Measurements from ENCODE around the gene AGPAT3.

Gene AGPAT3

DNA sequence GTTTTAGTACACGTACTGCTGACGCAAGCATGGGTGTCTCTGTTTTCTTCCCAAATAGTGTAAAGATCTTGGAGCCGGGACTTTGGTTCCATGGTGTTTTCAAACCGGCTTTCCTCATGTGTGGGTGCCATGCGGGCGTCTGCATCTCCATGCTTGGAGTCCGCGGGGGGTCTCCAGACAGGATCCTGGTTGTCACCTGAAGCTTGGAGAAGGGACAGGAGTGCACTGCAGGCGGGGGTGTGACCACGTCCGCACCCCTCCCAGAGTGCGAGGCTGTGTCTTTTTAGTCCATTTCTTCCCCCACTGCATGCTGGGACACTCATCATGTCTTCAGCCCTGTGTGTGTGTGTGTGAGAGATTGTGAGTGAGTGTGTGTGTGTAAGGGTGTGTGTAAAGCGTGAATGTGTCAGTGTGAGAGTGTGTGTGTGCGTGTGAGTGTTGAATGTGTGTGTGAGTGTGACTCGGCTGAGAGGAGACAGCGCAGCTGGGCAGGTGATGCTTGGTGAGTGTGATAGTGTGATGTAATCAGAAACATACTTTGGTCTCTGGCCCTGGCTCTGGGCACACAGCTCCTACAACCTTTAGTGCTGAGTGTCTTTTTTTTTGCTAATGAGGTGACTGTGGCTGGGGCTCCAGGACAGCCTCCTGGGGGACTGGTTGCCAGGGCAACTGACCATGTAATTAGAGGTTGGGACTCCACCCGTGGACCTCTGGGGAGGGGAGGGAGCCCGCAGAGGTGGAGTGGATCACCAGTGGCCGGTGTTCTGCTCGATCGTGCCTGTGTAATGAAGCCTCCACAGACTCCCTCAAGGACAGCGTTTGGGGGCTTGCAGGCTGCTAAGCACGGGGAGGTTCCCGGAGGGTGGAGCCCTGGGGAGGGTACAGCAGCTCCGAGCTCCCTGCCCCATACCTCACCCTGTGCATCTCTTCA, 55.1 kb downstream of the AGPAT3 start:
- in situ Hi-C loops (cut with MboI; ENCODE audit: low sequenced_read_pairs): no loop called here

DNA sequence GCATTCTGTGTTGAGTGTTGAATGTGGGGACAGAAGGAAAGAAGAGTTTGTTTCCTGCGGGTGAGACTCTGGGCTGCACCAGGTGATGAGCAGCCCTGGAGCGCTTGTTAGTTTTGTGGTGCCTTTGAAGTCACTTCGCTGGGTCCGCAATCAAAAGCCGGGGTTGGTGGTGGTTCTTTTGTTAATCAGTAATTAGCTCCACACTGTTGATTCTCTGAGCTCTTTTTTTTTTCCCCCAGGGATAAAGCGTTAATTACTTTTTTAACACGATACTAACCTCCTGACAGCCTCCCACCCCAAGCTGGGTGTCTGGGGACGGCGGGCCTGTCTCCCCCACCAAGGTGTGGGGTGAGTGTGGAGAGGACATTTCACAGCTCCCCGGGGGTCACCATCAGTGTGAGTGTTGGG, 56.6 kb downstream of the AGPAT3 start:
- in situ Hi-C loops (cut with MboI; ENCODE audit: low sequenced_read_pairs): no loop called here

DNA sequence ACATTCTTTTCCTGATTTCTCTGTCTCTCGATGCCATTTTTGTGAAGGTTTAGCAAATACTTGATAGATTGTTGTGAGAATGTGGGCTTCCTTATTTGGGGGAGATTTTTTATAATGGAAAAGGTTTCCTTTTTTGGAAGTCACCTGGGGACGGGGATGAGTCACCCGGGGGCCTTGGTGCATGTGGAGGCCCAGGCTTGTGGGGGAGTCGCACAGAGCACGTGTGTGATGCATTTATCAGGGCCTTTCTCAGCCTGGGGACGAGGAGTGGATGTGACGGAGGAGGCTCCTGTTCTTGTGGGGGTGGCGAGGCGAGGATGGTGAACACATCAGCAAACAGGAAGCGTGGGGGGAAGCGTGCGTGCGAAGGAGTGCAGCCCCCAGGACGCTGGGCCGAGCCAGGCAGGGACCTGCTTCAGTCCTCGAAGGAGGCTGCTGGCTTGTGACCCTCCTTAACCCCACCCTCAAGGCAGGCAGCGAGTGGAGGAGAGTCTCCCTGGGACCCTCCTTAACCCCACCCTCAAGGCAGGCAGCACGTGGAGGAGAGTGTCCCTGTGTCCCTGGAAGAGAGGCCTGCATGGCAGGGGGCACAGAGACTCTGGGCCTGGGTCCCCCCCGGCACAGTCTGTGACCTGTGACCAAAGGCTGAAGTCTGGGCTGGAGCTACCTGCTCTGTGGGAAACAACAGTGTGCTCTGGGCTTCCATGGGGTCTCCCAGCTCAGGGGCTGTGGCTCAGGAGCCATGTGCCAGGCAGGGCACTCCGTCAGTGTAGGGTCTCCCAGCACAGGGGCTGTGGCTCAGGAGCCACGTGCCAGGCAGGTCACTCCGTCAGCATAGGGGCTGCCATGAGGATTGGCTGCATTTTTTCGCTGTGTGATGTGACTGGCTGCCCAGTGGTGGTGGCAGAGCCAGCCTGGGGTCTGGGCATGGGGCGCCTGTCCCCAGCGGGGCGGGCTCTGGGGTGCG, 57.2 kb downstream of the AGPAT3 start:
- in situ Hi-C loops (cut with MboI; ENCODE audit: low sequenced_read_pairs): no loop called here

DNA sequence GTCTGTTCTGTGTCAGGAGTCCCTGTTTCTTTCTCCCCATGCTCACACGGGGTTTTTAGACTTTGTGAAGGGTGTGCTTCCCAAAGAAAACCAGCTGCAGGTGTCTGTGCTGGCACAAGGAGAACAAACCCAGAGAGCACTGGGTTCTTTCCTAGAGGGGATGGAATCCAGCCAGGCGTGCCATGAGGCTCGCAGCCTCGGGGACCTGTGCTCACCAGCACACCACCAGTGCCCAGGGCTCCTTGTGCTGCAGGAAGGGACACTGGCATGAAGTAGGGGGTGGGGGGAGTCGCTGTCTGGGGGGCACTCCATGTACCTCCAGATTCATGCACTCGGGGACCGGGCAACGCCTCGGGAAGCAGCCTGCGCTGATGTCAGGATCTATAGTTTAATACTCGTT, 57.9 kb downstream of the AGPAT3 start:
- in situ Hi-C loops (cut with MboI; ENCODE audit: low sequenced_read_pairs): no loop called here

DNA sequence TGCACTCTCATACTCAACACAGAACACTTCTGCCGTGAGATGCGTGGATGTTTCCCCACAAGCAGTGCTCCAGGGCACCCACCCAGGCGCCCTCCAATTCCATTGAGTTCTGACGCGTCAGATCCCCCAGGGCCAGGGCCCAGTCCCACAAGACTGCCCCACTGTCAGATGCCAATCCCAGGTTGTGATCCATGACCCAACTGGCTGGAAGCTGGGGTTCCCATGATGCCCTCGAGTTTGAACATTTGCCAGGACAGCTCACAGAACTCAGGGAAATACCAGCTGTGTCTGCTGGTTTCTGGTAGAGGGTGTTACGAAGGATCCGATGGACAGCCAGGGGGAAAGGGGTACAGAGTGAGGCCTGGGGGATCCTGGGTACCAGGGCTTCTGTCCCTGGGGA, 58.4 kb downstream of the AGPAT3 start:
- in situ Hi-C loops (cut with MboI; ENCODE audit: low sequenced_read_pairs): no loop called here

DNA sequence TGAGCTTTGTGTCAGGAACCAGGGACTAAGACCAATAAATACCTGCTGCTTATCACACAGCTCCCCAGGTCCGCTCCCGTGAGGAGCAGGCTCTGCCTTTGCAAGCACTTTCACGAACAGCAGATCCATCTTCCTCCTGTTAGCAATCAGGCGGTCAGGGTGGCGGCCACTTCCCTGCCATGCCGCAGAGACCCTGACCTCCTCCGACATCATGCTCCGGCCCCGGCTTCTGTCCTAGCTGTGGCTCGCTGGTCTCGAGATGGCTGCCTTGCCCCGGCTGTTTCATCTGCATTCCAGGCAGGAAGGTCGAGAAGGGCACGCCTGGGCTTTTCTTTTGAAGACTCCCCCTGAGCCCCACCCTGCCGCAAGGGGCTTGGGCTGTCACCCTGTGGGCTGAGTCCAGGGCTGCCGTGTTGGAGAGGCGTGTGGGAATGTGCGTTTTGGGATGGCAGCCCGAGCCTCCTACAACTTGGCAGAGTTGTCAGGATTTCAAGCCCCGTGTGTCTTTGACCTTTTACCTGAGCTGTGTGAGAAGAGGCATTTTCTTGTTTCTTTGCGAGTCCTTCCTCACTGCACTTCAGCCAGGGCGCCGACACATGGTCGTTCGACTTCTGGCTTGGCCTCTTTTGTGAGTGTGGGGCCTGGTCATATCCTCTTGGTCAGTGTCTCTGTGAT, 59.5 kb downstream of the AGPAT3 start:
- in situ Hi-C loops (cut with MboI; ENCODE audit: low sequenced_read_pairs): no loop called here

DNA sequence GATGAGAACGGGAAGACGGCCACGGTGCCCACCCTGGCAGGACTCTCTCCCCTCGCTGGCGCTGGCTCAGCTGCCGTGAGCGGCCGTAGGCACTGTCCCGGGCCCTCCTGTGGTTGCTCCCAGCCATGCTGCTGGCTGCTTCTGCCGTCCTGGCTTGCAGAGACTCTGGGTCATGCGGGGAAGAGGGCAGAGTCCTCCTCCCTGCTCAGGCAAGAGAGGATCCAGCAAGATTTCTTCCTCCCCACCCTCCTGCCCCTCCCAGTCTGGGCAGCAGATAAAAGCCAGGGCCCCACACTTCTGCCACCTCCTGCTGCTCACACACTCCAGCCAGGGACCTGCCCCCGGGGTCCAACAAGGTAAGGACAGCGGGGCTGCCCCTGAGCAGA, 60.1 kb downstream of the AGPAT3 start:
- in situ Hi-C loops (cut with MboI; ENCODE audit: low sequenced_read_pairs): no loop called here

DNA sequence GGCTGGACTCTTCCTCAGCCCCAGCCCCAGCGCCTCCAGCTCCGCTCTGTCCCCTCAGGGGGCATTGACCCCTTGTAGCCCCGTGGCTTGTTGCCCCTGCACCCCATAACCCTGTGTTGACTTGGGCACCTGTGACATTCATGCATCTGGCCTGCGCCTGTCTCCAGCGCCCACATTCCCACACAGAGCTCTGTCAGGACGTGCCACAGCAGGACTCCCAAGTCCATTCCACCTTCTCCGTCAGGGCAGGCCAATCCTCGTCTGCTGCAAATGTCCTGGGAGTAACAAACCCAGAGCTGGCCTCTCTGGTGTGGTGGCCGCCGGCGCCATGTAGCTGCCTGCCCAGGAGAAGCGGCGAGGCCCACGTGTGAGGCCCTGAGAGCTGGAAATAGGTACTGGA, 60.6 kb downstream of the AGPAT3 start:
- in situ Hi-C loops (cut with MboI; ENCODE audit: low sequenced_read_pairs): no loop called here

DNA sequence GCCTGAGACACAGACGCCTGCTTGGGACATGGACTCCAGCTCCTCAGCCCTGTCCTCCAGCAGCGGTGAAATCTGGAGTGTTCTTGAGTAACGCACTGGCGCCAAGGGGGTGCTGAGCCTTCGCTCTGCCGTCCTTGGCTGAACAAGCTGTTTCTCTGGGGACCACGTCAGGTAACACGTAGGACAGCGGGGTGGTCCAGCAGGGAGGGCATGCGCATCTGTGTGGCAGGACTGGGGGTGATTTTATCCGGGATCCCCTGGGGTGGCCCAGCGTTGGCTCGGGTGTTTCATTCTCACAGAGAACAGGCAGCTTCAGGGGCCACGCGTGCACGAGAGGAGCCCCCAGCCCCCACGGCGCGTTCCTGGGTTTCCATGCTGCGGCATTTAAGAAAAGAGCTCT, 61.2 kb downstream of the AGPAT3 start:
- in situ Hi-C loops (cut with MboI; ENCODE audit: low sequenced_read_pairs): no loop called here

DNA sequence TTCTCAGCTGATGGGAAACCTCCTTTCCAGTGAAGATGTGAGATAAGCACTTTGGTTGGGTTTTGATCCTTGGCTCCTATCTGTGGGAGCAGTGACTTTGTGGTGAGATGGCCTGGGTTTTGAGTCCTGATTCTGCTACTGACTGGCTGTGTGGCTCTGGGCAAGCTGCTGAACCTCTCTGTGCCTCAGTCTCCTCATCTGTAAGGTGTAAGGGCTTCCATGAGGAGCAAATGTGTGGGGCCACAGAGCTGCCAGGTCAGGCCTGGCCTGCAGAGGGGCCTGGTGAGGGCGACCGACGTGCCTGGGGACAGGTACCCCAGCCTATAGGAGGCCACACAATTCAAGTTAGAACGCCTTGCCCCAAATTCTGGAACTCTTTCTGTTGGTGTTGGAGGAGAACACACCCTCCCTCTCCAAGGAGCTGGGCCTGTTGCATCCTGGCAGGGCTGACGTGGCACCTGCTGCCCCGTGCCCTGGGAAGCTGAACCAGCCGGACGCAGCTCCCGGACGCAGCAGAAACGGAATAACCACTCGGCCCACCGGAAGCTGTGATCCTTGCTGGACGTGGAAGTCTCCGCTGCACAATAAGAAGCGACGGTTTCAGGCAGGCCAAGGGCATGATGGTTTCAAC, 62.7 kb downstream of the AGPAT3 start:
- in situ Hi-C loops (cut with MboI; ENCODE audit: low sequenced_read_pairs): no loop called here

DNA sequence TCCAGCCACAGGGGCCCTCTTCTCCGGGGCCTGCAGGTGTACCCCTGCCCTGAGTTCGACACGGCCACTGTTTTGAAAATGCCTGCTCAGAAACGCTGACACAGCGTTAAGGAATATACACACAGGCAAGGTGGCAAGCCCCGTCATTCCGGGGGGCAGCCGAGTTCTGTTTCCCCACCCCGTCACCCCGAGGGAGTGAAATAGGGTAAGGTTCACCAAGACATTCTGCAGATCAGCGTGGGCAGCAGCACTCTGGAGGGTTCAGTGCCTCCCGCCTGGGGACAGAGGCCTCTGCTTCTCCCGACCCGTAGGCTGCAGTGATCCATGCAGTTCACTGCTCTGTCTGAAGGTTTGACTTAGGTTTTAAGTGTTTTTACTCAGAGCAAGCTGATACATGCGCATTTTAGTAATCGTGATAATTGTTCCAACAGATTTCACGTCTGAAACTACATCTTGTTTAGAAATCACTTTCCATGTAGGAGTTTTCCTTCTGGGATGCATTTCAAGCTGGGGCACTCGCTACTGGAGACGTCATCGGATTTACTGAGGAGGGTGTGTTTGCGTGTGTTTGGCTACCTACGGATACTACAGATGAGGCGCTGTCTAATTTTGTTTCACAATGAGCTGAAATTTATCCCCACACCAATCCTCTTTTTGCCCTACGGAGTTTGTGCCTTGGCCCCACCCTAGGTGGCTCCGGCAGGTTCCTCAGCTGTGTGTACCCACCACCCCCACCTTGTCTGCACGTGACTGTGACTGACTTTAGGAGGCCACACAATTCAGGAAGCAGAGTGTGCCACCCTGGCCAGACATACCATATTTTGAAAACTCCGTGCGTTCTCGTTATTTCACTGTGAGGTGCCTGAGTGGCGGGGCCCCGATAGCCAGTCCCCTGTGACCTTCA, 63.5 kb downstream of the AGPAT3 start:
- in situ Hi-C loops (cut with MboI; ENCODE audit: low sequenced_read_pairs): no loop called here

DNA sequence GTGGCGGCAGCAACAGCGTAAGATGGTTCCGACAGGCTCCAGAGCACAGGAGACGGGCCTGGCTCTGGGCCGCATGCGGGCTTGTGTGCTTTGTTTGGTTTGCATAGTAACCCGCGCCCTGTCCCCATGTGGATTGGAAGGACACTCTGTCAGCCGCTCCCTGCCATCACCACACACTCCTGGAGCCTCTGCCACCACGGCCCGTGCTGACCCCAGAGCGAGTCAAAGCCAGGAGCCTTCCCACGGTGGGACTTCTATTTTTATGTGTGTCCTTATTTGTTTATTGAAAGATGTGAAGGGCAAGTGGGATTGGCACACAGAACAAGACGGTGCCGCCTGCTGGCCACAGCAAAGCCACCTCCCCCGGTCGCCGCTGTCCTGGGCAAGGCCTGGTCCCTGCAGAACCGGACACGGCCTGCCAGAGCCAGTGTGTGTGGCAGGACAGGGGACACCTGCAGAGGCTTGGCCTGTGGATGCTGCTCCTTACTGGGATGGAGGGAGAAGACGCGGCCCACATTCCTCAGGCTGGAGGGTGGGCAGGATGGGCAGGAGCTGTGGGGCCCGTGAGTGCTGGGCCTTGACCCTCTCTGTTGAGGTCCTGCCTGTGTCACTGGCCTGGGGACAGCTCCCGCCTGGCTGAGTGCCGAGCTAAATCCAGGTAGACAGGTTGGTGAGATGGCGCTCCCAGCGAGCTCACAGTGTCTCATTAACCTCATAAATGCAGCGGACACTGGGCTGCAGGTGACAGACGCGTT, 64.4 kb downstream of the AGPAT3 start:
- in situ Hi-C loops (cut with MboI; ENCODE audit: low sequenced_read_pairs): no loop called here

DNA sequence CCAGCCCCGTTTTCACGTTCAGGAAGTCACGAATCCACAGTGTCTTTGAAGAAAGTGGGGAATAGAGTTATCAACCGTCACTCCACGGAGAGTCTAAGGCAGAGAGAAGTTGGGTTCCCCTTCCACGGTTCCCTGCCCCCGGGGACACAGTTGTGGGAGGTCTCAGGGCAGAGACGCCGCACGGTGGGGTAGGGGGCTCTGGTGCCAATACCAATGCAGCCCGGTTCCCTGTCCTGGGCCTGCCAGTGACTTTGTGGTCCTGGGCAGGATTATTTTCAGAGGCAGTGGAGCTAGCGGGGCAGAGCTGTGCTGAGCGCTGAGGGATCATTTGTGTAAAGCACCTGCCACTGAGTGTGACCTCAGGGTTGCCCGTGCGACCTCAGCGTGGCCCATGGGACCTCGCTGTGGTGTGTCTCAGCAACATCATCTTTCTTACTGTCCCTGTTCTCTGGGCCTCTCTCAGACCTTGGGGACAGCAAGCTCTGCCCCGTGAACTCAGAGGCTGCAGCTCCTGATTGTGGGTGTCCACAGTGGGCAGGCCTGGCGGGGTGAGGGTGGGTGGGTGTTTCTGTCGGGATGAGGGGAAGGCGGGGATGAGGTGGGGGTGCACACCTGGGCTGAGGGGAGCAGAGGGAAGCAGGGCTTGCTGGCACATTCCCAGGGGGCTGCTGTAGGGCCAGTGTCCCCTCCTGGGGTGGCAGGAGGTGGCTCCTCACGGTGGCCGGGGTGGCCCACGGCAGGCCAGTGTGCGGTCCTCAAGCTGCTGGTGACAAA, 65.2 kb downstream of the AGPAT3 start:
- in situ Hi-C loops (cut with MboI; ENCODE audit: low sequenced_read_pairs): no loop called here

DNA sequence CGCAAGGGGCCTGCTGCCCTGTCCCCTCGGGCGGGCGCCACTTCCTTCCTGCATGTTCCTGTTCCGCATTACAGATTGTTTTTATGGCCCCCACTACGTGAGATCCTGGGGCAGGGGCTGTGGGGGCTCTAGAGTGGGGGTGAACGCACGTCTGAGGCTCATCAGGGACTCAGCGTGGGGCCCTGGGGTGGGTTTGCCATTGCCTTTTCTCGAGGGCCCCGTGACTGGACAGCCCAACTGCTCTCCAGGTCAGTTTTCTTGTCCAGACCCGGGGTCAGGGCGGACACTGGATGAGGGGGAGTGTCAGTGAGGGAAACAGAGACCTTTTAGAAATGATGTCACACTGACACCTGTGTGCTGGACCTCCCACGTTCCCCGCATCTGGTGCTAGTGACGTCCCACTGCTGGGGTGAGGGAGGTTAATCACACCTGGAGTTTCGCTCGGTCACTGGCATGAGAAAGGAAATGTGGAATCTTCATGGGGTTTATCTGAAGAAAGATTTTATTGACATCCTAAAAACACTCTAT, 65.9 kb downstream of the AGPAT3 start:
- in situ Hi-C loops (cut with MboI; ENCODE audit: low sequenced_read_pairs): no loop called here

DNA sequence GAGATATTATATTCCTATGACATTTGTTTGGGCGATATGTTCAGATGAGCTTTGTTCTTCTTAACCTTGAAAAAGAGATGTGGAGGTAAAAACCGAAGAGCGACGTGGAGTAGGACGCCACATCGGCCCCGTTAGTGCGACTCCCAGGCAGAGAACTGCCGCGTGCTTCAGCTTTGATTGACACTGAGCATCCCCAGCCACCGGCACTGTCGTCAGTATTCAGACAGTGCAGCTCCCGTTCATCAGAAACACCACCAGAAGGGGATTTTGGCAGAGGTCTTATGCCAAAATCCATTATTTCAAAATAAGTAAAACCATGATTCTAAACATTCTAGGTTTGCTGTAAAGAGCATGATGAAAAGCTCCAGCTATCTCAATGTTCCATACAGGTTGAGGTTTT, 66.5 kb downstream of the AGPAT3 start:
- in situ Hi-C loops (cut with MboI; ENCODE audit: low sequenced_read_pairs): no loop called here

DNA sequence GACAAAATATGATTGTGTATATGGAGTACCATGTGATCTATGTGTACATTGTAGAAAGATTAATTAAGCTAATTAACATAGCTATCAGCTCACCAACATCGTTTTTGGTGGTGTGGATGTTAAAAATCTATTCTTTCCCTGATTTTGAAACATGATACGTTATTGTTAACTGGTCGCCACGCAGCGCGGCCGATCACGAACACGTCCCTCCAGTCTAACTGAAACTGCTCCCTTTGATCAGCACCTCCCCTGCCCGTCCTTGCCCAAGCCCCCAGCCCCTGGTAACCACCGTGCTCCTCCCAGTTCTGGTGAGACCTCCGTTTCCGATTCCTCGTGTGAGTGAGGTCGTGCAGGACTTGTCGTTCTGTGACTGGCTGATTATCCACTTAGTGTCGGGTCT, 67.0 kb downstream of the AGPAT3 start:
- in situ Hi-C loops (cut with MboI; ENCODE audit: low sequenced_read_pairs): no loop called here

DNA sequence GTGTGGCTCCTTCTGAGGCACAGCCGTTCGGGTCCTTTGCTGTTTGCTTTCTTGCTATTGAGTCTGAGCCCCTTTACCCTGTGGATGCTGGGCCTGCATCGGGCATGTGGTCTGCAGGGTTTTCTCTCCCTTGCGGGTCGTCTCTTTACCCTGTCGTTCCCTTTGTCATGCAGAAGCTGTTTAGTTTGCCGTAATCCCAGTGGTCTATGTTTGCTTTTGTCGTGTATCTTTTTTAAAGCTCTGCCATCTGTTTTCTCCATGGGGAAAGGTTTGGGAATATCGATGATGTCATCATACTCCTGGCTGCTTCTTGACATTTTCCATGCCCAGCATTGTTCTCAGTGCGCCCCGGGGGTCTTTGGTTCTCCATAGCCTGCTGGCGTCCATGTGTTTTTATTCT, 68.2 kb downstream of the AGPAT3 start:
- in situ Hi-C loops (cut with MboI; ENCODE audit: low sequenced_read_pairs): no loop called here

DNA sequence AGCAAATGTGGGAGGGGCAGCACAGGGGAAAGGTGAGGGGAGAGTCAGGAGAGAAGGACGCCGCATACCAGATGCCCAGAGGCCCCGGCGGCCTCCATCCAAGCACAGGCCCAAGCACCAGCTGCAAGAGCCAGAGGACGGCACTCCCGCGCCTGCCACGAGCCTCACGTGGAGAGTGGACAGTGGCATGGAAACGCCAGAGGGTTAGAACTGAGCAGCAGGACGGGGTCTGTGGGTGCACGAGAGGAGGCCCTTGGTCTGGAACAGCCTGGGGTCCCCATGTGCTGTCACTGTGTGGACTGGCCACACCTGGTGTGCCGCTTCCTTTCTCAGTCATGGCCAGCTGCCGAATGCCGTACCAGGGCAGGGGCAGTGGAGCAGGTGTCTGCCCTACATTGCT, 68.7 kb downstream of the AGPAT3 start:
- in situ Hi-C loops (cut with MboI; ENCODE audit: low sequenced_read_pairs): no loop called here
